H9 (cell line): ENCODE results near the gene FHIT. TPM values are rescaled to one million over a fixed set of nuclear protein-coding genes. Genes with fewer than 3 reads are reported as not detected.

Experiments used
- DNase-seq: peaks from one replicate; pipeline ENCODE4 v3.0.0-alpha.2; 2017
- H2AFZ ChIP-seq: one replicate; pipeline ENCODE4 v1.6.1; 2013; ENCODE audit warnings: mild to moderate bottlenecking, low read length, control low read depth, moderate library complexity
- H2AK5ac ChIP-seq: 2 replicates; pipeline ENCODE4 v1.6.1; 2013; ENCODE audit warnings: low read length, control low read depth, mixed read lengths; ENCODE audit not compliant: insufficient read length
- H2BK120ac ChIP-seq: one replicate; pipeline ENCODE4 v1.6.1; 2013; ENCODE audit warnings: low read depth, mild to moderate bottlenecking, low read length, control low read depth, inconsistent platforms; ENCODE audit not compliant: poor library complexity, severe bottlenecking
- H2BK12ac ChIP-seq: 2 replicates; pipeline ENCODE4 v1.6.1; 2013; ENCODE audit warnings: low read length, control low read depth, mixed read lengths, low read depth; ENCODE audit not compliant: insufficient read length
- H2BK15ac ChIP-seq: 2 replicates; pipeline ENCODE4 v1.6.1; 2013; ENCODE audit warnings: low read depth, low read length, control low read depth
- H2BK20ac ChIP-seq: one replicate; pipeline ENCODE4 v1.6.1; 2013; ENCODE audit warnings: low read depth, mild to moderate bottlenecking, low read length, control low read depth, inconsistent platforms; ENCODE audit not compliant: poor library complexity, severe bottlenecking
- H2BK5ac ChIP-seq: 2 replicates; pipeline ENCODE4 v1.6.1; 2013; ENCODE audit warnings: low read length, control low read depth, mixed read lengths; ENCODE audit not compliant: insufficient read length
- H3K14ac ChIP-seq: 2 replicates; pipeline ENCODE4 v1.6.1; 2013; ENCODE audit warnings: low read length, control low read depth; ENCODE audit not compliant: insufficient read depth
- H3K18ac ChIP-seq: 2 replicates; pipeline ENCODE4 v1.6.1; 2013; ENCODE audit warnings: low read depth, mild to moderate bottlenecking, mixed read lengths, low read length, control low read depth; ENCODE audit not compliant: insufficient read length
- H3K23ac ChIP-seq: 2 replicates; pipeline ENCODE4 v1.6.1; 2013; ENCODE audit warnings: low read length, control low read depth, mixed read lengths, low read depth; ENCODE audit not compliant: insufficient read length
- H3K23me2 ChIP-seq: 2 replicates; pipeline ENCODE4 v1.6.1; 2013; ENCODE audit warnings: low read depth, mild to moderate bottlenecking, mixed read lengths, low read length, control low read depth; ENCODE audit not compliant: insufficient read length, poor library complexity, severe bottlenecking
- H3K27ac ChIP-seq: 2 replicates; pipeline ENCODE4 v1.5.1; 2013; ENCODE audit warnings: low read length, control low read depth, mixed read lengths, low read depth; ENCODE audit not compliant: insufficient read length
- H3K27me3 ChIP-seq: 2 replicates; pipeline ENCODE4 v1.6.1; 2013; ENCODE audit warnings: low read length, control low read depth, inconsistent platforms; ENCODE audit not compliant: insufficient read depth
- H3K4ac ChIP-seq: 2 replicates; pipeline ENCODE4 v1.6.1; 2013; ENCODE audit warnings: low read depth, mild to moderate bottlenecking, control low read depth, inconsistent platforms, low read length, moderate library complexity
- H3K4me1 ChIP-seq: 2 replicates; pipeline ENCODE4 v1.6.1; 2013; ENCODE audit warnings: low read length, control low read depth, inconsistent platforms; ENCODE audit not compliant: insufficient read depth
- H3K4me2 ChIP-seq: 2 replicates; pipeline ENCODE4 v1.6.1; 2013; ENCODE audit warnings: low read length, control low read depth, mixed read lengths; ENCODE audit not compliant: insufficient read length, insufficient read depth
- H3K56ac ChIP-seq: 2 replicates; pipeline ENCODE4 v1.6.1; 2013; ENCODE audit warnings: low read depth, mild to moderate bottlenecking, mixed read lengths, low read length, control low read depth; ENCODE audit not compliant: insufficient read length
- H3K79me1 ChIP-seq: 2 replicates; pipeline ENCODE4 v1.6.1; 2013; ENCODE audit warnings: low read depth, mild to moderate bottlenecking, moderate library complexity, low read length, control low read depth, inconsistent platforms; ENCODE audit not compliant: insufficient read depth, poor library complexity, severe bottlenecking
- H3K79me2 ChIP-seq: 2 replicates; pipeline ENCODE4 v1.6.1; 2013; ENCODE audit warnings: low read length, control low read depth, inconsistent platforms; ENCODE audit not compliant: insufficient read depth
- H3K9ac ChIP-seq: 2 replicates; pipeline ENCODE4 v1.6.1; 2013; ENCODE audit warnings: low read length, control low read depth, mixed read lengths; ENCODE audit not compliant: insufficient read length; ENCODE audit errors: extremely low read depth
- H3K9me3 ChIP-seq: one replicate; pipeline ENCODE4 v1.6.1; 2013; ENCODE audit warnings: low read depth, low read length, inconsistent platforms; ENCODE audit not compliant: control insufficient read depth
- H3T11ph ChIP-seq: one replicate; pipeline ENCODE4 v1.6.1; 2013; ENCODE audit warnings: mild to moderate bottlenecking, low read length, control low read depth, inconsistent platforms
- H4K20me1 ChIP-seq: one replicate; pipeline ENCODE4 v1.6.1; 2013; ENCODE audit not compliant: control insufficient read depth, insufficient read length, insufficient read depth
- H4K5ac ChIP-seq: 2 replicates; pipeline ENCODE4 v1.6.1; 2013; ENCODE audit warnings: low read depth, mild to moderate bottlenecking, mixed read lengths, low read length, control low read depth; ENCODE audit not compliant: insufficient read length
- H4K8ac ChIP-seq: replicated peaks from 2 replicates; pipeline ENCODE4 v1.6.1; 2013; ENCODE audit warnings: low read length, control low read depth, mixed read lengths, low read depth; ENCODE audit not compliant: insufficient read length
- H4K91ac ChIP-seq: 2 replicates; pipeline ENCODE4 v1.6.1; 2013; ENCODE audit warnings: low read depth, mild to moderate bottlenecking, moderate library complexity, mixed read lengths, low read length, control low read depth; ENCODE audit not compliant: insufficient read length
- H3K27ac Mint-ChIP-seq, 3 experiments: 2 replicates in 2 of 3; 3 replicates in 1 of 3; pipeline ENCODE4 v1.8.0; 2020 to 2021; ENCODE audit warnings: mixed read lengths in 3 of 3, mild to moderate bottlenecking in 1 of 3, moderate library complexity in 1 of 3
- H3K27me3 Mint-ChIP-seq: 2 replicates; pipeline ENCODE4 v1.8.0; 2021; ENCODE audit warnings: low read depth, mild to moderate bottlenecking, moderate library complexity, mixed read lengths
- H3K36me3 Mint-ChIP-seq, 3 experiments: 2 replicates in 2 of 3; 3 replicates in 1 of 3; pipeline ENCODE4 v1.8.0; 2020 to 2021; ENCODE audit warnings: low read depth in 3 of 3, mixed read lengths in 3 of 3; ENCODE audit not compliant: insufficient read depth in 1 of 3
- H3K4me1 Mint-ChIP-seq, 2 experiments: 2 replicates each; pipeline ENCODE4 v1.8.0; 2020; ENCODE audit warnings: mixed read lengths in 2 of 2
- H3K4me3 Mint-ChIP-seq, 2 experiments: 2 replicates in 1 of 2; 3 replicates in 1 of 2; pipeline ENCODE4 v1.8.0; 2020 to 2021; ENCODE audit warnings: mild to moderate bottlenecking in 2 of 2, mixed read lengths in 2 of 2, moderate library complexity in 1 of 2
- H3K9me3 Mint-ChIP-seq, 2 experiments: 2 replicates in 1 of 2; 3 replicates in 1 of 2; pipeline ENCODE4 v1.8.0; 2020; ENCODE audit warnings: mild to moderate bottlenecking in 2 of 2, mixed read lengths in 2 of 2, moderate library complexity in 1 of 2
- WGBS: extraction: QIAGEN DNeasy Blood & Tissue Kit; methylation state at CpG from one replicate; pipeline ENCODE4 v1.1.7; 2013; ENCODE audit warnings: missing lambda C conversion rate, low lambda C conversion rate, mixed read lengths; ENCODE audit not compliant: insufficient read length; ENCODE audit errors: extremely low coverage; 5-methylcytosine and 5-hydroxymethylcytosine counted together
- total RNA-seq: library from RNA; stranded (reverse); gene quantifications from 2 replicates; pipeline ENCODE4 v1.2.1, GENCODE V29; 2021
- TF ChIP-seq, protein P1 (sequence below): fragments of 200-600 bp; sonication (generic); conservative IDR thresholded peaks from 3 replicates; pipeline ENCODE4 v1.8.0; 2021; ENCODE audit warnings: antibody characterized with exemption, mild to moderate bottlenecking

The FHIT gene
- total RNA-seq, 1 experiment from 2014 or later: 3.0 TPM

DNA sequence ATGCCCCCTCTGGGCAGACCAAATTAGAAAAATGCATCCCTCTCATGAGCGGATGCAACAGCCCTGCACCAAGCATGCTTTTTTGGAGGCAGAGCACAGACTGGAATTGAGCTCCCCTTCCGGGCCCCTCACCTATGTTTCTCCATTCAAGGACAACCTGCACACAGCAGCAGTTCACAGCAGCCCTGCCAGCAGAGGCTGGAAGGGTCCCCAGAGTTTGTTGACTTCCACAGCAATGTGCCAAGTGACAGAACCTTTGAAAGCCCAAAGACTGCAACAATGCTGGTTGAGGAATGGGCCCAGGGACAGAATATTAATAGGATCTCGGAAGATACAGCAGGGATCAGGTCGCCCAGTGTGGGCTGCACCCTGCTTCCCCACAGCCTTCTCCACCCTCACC, 650.4 kb downstream of the FHIT start:
- H3K9ac ChIP-seq: no peak overlapping the region
- no peak overlapping the region for H3K4me2 ChIP-seq
- Mint-ChIP-seq H3K9me3 (no peaks in the 10 kb centered on the region), H3K27me3 (no peaks in the 10 kb centered on the region), H3K27ac (peak overlapping the region in 1 of 3 experiments; percentile 41; a peak in 1 of 7 replicates), H3K4me3 (no peak overlapping the region), H3K4me1 (peaks cover 21 to 26% of the 10 kb centered on the region in 2 experiments), H3K36me3 (no peaks in the 10 kb centered on the region)
- no peak for DNase-seq
- no peak overlapping the region for H2BK5ac ChIP-seq
- no peak overlapping the region for H2BK120ac ChIP-seq
- H3K4me1 ChIP-seq: no peaks in the 10 kb centered on the region
- H3K56ac ChIP-seq: no peak overlapping the region
- no peak overlapping the region for H3K27ac ChIP-seq
- no peak overlapping the region for H2BK15ac ChIP-seq
- no peak overlapping the region for H3K23ac ChIP-seq
- WGBS: no CpG with 5 or more reads among the region's 4 CpGs
- H4K5ac ChIP-seq: no peak overlapping the region
- no peak overlapping the region for H3K14ac ChIP-seq
- no peaks in the 10 kb centered on the region for H4K20me1 ChIP-seq
- no peak overlapping the region for H2BK20ac ChIP-seq
- H3K9me3 ChIP-seq: no peaks in the 10 kb centered on the region
- H4K91ac ChIP-seq: no peak overlapping the region
- no peak overlapping the region for H3T11ph ChIP-seq
- H3K18ac ChIP-seq: no peak overlapping the region
- H3K23me2 ChIP-seq: no peaks in the 10 kb centered on the region
- H2BK12ac ChIP-seq: no peak overlapping the region
- TF ChIP-seq, protein P1, sequence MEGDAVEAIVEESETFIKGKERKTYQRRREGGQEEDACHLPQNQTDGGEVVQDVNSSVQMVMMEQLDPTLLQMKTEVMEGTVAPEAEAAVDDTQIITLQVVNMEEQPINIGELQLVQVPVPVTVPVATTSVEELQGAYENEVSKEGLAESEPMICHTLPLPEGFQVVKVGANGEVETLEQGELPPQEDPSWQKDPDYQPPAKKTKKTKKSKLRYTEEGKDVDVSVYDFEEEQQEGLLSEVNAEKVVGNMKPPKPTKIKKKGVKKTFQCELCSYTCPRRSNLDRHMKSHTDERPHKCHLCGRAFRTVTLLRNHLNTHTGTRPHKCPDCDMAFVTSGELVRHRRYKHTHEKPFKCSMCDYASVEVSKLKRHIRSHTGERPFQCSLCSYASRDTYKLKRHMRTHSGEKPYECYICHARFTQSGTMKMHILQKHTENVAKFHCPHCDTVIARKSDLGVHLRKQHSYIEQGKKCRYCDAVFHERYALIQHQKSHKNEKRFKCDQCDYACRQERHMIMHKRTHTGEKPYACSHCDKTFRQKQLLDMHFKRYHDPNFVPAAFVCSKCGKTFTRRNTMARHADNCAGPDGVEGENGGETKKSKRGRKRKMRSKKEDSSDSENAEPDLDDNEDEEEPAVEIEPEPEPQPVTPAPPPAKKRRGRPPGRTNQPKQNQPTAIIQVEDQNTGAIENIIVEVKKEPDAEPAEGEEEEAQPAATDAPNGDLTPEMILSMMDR: no peak
- no peak overlapping the region for H2AK5ac ChIP-seq
- H2AFZ ChIP-seq: no peak overlapping the region
- H3K79me2 ChIP-seq: no peaks in the 10 kb centered on the region
- no peaks in the 10 kb centered on the region for H3K79me1 ChIP-seq
- no peaks in the 10 kb centered on the region for H3K27me3 ChIP-seq
- no peak overlapping the region for H3K4ac ChIP-seq
- no peak overlapping the region for H4K8ac ChIP-seq
